GM12878 (cell line): ENCODE results near the gene BLNK. TPM values are rescaled to one million over a fixed set of nuclear protein-coding genes. Genes with fewer than 3 reads are reported as not detected.
A peak's percentile ranks its signal among the peaks of the same experiment; 100 is the strongest.

Experiments used
- BMI1 ChIP-seq: fragments of 450-650 bp; IDR thresholded peaks from 2 replicates; pipeline ENCODE4 v1.6.1; 2016; ENCODE audit warnings: mild to moderate bottlenecking, moderate library complexity, borderline replicate concordance
- CHD2 ChIP-seq: IDR thresholded peaks from 2 replicates; pipeline ENCODE4 v1.6.1; 2011; ENCODE audit warnings: low read depth, low read length, improper control_type of control experiment, borderline replicate concordance
- HDGF ChIP-seq: fragments of 450-650 bp; IDR thresholded peaks from 2 replicates; pipeline ENCODE4 v1.6.1; 2016; ENCODE audit warnings: antibody characterized with exemption
- MTA2 ChIP-seq: fragments of 450-650 bp; IDR thresholded peaks from 2 replicates; pipeline ENCODE4 v1.6.1; 2016; ENCODE audit warnings: low read depth, mild to moderate bottlenecking, moderate library complexity
- NFXL1 ChIP-seq: fragments of 450-650 bp; IDR thresholded peaks from 2 replicates; pipeline ENCODE4 v1.6.1; 2017; ENCODE audit warnings: antibody characterized with exemption, mild to moderate bottlenecking, borderline replicate concordance
- NFYB ChIP-seq: IDR thresholded peaks from 2 replicates; pipeline ENCODE4 v1.6.1; 2011; ENCODE audit warnings: low read depth, mild to moderate bottlenecking, low read length, improper control_type of control experiment, moderate library complexity; ENCODE audit not compliant: insufficient read depth
- NR2F1 ChIP-seq: fragments of 450-650 bp; conservative IDR thresholded peaks from 2 replicates; pipeline ENCODE4 v1.6.1; 2017; ENCODE audit warnings: mild to moderate bottlenecking
- POLR2A ChIP-seq: IDR thresholded peaks from 2 replicates; pipeline ENCODE4 v1.6.1; 2011; ENCODE audit warnings: low read depth, mild to moderate bottlenecking, low read length
- SIN3A ChIP-seq: IDR thresholded peaks from 2 replicates; pipeline ENCODE4 v1.6.1; 2012; ENCODE audit warnings: low read depth, low read length, improper control_type of control experiment
- SMAD5 ChIP-seq: IDR thresholded peaks from 2 replicates; pipeline ENCODE4 v1.6.1; 2016; ENCODE audit warnings: antibody characterized with exemption, low read depth
- TBL1XR1 ChIP-seq: IDR thresholded peaks from 2 replicates; pipeline ENCODE4 v1.6.1; 2012; ENCODE audit warnings: low read depth, low read length, improper control_type of control experiment
- YY1 ChIP-seq: IDR thresholded peaks from 2 replicates; pipeline ENCODE4 v1.6.1; 2011; ENCODE audit warnings: low read depth, mild to moderate bottlenecking, low read length
- ZNF274 ChIP-seq: IDR thresholded peaks from one replicate; pipeline ENCODE4 v1.8.0; 2011; ENCODE audit not compliant: insufficient read length, insufficient read depth
- ZNF687 ChIP-seq: fragments of 450-650 bp; IDR thresholded peaks from 2 replicates; pipeline ENCODE4 v1.6.1; 2017; ENCODE audit warnings: mild to moderate bottlenecking, moderate library complexity
- polyA plus RNA-seq, 11 experiments: library from polyadenylated mRNA; depleted of rRNA in 4 of 11; unstranded in 6 of 11; stranded (reverse) in 5 of 11; fragments of >200 nt; fragmentation: Nextera tagmentation in 4 of 11; fragmentation: Illumina TruSeq in 1 of 11; extraction: Ambion mirVana in 4 of 11; extraction: Trizol in 1 of 11; gene quantifications; 1 replicate in 1 of 11; 2 replicates in 10 of 11; pipeline versions ENCODE4 v1.2.1 to v1.2.3, GENCODE V29; 2011 to 2016; ENCODE audit warnings: inconsistent platforms in 2 of 11, missing spikeins in 2 of 11, low read depth in 1 of 11
- total RNA-seq, 4 experiments: library from RNA; depleted of rRNA in 3 of 4; stranded (reverse); fragments of >200 nt in 3 of 4; fragmentation: Illumina TruSeq in 1 of 4; extraction: Trizol in 1 of 4; gene quantifications; 2 replicates each; pipeline versions ENCODE4 v1.2.1 to v1.2.3, GENCODE V29; 2013 to 2021
- TF ChIP-seq, protein P1 (sequence below): fragments of 450-650 bp; IDR thresholded peaks from 2 replicates; pipeline ENCODE4 v1.6.1; 2016; ENCODE audit warnings: mild to moderate bottlenecking
- TF ChIP-seq, protein P2 (sequence below): fragments of 450-650 bp; IDR thresholded peaks from 2 replicates; pipeline ENCODE4 v1.6.1; 2017; ENCODE audit warnings: antibody characterized with exemption, mild to moderate bottlenecking, moderate library complexity
- TF ChIP-seq, protein P3 (sequence below), 3 experiments: IDR thresholded peaks in 2 of 3; conservative IDR thresholded peaks in 1 of 3; 2 replicates each; pipeline ENCODE4 v1.5.1; 2011; ENCODE audit warnings: low read depth in 3 of 3, low read length in 3 of 3, mild to moderate bottlenecking in 3 of 3, control low read depth in 2 of 3, moderate library complexity in 2 of 3, inconsistent platforms in 1 of 3, mixed read lengths in 1 of 3; ENCODE audit not compliant: control insufficient read depth in 2 of 3, insufficient read depth in 1 of 3; ENCODE audit errors: extremely low read depth in 1 of 3
- TF ChIP-seq, protein P4 (sequence below): IDR thresholded peaks from 2 replicates; pipeline ENCODE4 v1.6.1; 2012; ENCODE audit warnings: low read length, inconsistent platforms

BLNK gene
- total and polyA plus RNA-seq, 10 of the 15 experiments (the other 5 are each of a cell fraction or from before 2014, with no cell fraction given), result 79.5 to 201 (median 139) TPM

DNA sequence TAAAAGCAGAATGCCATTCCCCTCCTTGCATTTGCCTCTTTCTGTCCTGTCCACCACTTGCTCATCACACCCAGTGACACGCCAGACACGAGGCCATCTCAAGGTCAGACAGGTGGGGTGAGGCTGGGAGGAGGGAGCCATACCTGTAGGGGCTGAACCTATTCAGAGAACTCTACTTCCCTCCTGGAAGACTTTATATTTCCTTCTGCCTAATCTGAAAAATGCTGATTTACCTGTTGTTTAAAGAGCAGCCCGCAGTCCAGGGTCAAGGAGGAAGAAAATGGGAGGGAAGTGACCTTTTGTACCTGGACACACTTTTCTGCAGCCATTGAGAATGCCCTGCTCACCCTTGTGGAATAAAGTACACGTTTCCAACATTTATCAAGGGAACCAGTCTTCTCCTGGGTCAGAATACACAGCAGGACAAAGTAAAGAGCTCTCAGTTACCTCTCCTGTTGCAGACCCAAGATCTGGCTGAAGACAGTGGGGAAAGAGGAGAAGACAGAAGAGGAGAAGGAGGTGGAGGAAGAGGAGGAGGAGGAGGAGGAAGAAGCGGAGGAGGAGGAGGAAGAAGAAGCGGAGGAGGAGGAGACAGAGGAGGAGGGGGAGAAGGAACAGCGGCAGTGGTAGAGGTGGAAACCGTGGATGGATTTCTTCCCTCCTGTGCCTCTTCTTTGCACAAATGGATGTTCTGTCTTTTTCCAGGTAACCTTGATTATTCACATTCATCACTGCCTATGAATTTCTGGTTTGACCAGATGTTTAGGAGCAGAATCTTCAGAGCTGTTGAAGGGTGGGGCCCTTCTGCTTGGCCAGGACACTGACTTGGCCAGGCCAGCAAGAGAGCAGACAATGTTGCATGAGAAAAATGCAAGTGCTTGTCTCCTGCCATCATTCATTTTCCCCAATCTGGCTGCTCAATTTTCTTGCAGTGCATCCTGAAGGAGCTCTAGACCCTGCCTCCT is 1.2 kb upstream of the BLNK start (continued):
- TF ChIP-seq, protein P1, sequence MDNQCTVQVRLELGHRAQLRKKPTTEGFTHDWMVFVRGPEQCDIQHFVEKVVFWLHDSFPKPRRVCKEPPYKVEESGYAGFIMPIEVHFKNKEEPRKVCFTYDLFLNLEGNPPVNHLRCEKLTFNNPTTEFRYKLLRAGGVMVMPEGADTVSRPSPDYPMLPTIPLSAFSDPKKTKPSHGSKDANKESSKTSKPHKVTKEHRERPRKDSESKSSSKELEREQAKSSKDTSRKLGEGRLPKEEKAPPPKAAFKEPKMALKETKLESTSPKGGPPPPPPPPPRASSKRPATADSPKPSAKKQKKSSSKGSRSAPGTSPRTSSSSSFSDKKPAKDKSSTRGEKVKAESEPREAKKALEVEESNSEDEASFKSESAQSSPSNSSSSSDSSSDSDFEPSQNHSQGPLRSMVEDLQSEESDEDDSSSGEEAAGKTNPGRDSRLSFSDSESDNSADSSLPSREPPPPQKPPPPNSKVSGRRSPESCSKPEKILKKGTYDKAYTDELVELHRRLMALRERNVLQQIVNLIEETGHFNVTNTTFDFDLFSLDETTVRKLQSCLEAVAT, result peak; percentile 34; the same call in 1 of the 2 replicates
- no peak for TF ChIP-seq TBL1XR1
- TF ChIP-seq NR2F1, result peak; percentile 68
- peak; percentile 40; the same call in 1 of the 2 replicates for TF ChIP-seq ZNF687
- TF ChIP-seq POLR2A, result peak; percentile 32
- TF ChIP-seq ZNF274, result no peak
- no peak for TF ChIP-seq BMI1
- TF ChIP-seq NFYB, result no peak
- TF ChIP-seq HDGF, result peak; percentile 54
- TF ChIP-seq, protein P2, sequence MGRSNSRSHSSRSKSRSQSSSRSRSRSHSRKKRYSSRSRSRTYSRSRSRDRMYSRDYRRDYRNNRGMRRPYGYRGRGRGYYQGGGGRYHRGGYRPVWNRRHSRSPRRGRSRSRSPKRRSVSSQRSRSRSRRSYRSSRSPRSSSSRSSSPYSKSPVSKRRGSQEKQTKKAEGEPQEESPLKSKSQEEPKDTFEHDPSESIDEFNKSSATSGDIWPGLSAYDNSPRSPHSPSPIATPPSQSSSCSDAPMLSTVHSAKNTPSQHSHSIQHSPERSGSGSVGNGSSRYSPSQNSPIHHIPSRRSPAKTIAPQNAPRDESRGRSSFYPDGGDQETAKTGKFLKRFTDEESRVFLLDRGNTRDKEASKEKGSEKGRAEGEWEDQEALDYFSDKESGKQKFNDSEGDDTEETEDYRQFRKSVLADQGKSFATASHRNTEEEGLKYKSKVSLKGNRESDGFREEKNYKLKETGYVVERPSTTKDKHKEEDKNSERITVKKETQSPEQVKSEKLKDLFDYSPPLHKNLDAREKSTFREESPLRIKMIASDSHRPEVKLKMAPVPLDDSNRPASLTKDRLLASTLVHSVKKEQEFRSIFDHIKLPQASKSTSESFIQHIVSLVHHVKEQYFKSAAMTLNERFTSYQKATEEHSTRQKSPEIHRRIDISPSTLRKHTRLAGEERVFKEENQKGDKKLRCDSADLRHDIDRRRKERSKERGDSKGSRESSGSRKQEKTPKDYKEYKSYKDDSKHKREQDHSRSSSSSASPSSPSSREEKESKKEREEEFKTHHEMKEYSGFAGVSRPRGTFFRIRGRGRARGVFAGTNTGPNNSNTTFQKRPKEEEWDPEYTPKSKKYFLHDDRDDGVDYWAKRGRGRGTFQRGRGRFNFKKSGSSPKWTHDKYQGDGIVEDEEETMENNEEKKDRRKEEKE, result no peak
- TF ChIP-seq CHD2, result no peak
- no peak for TF ChIP-seq SMAD5
- TF ChIP-seq SIN3A, result no peak
- no peak for TF ChIP-seq MTA2
- no peak for TF ChIP-seq NFXL1
- TF ChIP-seq, protein P3, sequence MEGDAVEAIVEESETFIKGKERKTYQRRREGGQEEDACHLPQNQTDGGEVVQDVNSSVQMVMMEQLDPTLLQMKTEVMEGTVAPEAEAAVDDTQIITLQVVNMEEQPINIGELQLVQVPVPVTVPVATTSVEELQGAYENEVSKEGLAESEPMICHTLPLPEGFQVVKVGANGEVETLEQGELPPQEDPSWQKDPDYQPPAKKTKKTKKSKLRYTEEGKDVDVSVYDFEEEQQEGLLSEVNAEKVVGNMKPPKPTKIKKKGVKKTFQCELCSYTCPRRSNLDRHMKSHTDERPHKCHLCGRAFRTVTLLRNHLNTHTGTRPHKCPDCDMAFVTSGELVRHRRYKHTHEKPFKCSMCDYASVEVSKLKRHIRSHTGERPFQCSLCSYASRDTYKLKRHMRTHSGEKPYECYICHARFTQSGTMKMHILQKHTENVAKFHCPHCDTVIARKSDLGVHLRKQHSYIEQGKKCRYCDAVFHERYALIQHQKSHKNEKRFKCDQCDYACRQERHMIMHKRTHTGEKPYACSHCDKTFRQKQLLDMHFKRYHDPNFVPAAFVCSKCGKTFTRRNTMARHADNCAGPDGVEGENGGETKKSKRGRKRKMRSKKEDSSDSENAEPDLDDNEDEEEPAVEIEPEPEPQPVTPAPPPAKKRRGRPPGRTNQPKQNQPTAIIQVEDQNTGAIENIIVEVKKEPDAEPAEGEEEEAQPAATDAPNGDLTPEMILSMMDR (IDR thresholded peaks at IDR 0.05 in 2 of 3, conservative IDR thresholded peaks at IDR 0.05 in 1 of 3; ENCODE audit: control insufficient read depth in 2 of 3, extremely low read depth in 1 of 3, insufficient read depth in 1 of 3, low read depth in 3 of 3, low read length in 3 of 3), result no peak
- TF ChIP-seq, protein P4, sequence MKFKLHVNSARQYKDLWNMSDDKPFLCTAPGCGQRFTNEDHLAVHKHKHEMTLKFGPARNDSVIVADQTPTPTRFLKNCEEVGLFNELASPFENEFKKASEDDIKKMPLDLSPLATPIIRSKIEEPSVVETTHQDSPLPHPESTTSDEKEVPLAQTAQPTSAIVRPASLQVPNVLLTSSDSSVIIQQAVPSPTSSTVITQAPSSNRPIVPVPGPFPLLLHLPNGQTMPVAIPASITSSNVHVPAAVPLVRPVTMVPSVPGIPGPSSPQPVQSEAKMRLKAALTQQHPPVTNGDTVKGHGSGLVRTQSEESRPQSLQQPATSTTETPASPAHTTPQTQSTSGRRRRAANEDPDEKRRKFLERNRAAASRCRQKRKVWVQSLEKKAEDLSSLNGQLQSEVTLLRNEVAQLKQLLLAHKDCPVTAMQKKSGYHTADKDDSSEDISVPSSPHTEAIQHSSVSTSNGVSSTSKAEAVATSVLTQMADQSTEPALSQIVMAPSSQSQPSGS, result no peak
- no peak for TF ChIP-seq YY1
